B cell (primary cell): ENCODE results near the gene PARD3B. TPM values are rescaled to one million over a fixed set of nuclear protein-coding genes. Genes with fewer than 3 reads are reported as not detected.

Experiments used
- ATAC-seq: fragments of 200-7000 bp; cut with Tn5 transposase; one replicate; pipeline ENCODE4 v1.10.0; 2021; ENCODE audit warnings: low read depth, mild to moderate bottlenecking, moderate number of reproducible peaks, moderate library complexity
- CTCF ChIA-PET: fragments of 350-600 bp; sonication (Branson Sonifier 250); formaldehyde crosslinking; loops from one replicate; lab custom pipeline; 2021; ENCODE audit warnings: antibody characterized with exemption, inconsistent platforms; lab: Charles Lee
- POLR2A ChIA-PET: fragments of 350-600 bp; sonication (Branson Sonifier 250); formaldehyde crosslinking; loops from one replicate; lab custom pipeline; 2021; ENCODE audit warnings: antibody characterized with exemption; lab: Charles Lee
- DNase-seq: peaks from one replicate; pipeline ENCODE4 v3.0.0; 2013
- H2AFZ ChIP-seq: 2 replicates; pipeline ENCODE4 v1.6.1; 2012; ENCODE audit warnings: mild to moderate bottlenecking, low read depth, low read length; ENCODE audit not compliant: insufficient read depth, poor library complexity, severe bottlenecking
- H3K27ac ChIP-seq, 2 donors: 1 replicate in 1 of 2; 2 replicates in 1 of 2; pipeline ENCODE4 v1.5.1; 2012 to 2013; ENCODE audit warnings: low read length in 2 of 2, mild to moderate bottlenecking in 2 of 2, moderate library complexity in 1 of 2
- H3K27me3 ChIP-seq, 4 experiments: fragments of 200-600 bp in 1 of 4; sonication (generic) in 1 of 4; replicated peaks in 1 of 4; 1 replicate in 2 of 4; 2 replicates in 2 of 4; pipeline versions ENCODE4 v1.6.1 to v1.7.0; 2013 to 2016; ENCODE audit warnings: low read length in 3 of 4, mild to moderate bottlenecking in 2 of 4, mixed read lengths in 1 of 4, moderate library complexity in 1 of 4; ENCODE audit not compliant: insufficient read depth in 4 of 4, control insufficient read depth in 3 of 4; ENCODE audit errors: control extremely low read depth in 1 of 4
- H3K36me3 ChIP-seq, 2 experiments: replicated peaks in 1 of 2; 1 replicate in 1 of 2; 2 replicates in 1 of 2; pipeline versions ENCODE4 v1.6.1 to v1.7.1; 2013; ENCODE audit warnings: low read length in 1 of 2; ENCODE audit not compliant: insufficient read depth in 2 of 2, control insufficient read depth in 1 of 2; ENCODE audit errors: control extremely low read depth in 1 of 2, extremely low read depth in 1 of 2
- H3K4me1 ChIP-seq, 2 donors: fragments of 200-600 bp in 1 of 2; sonication (generic) in 1 of 2; 1 replicate in 1 of 2; 2 replicates in 1 of 2; pipeline versions ENCODE4 v1.5.1 to v1.6.1; 2013 to 2017; ENCODE audit warnings: low read length in 2 of 2; ENCODE audit not compliant: control insufficient read depth in 2 of 2, insufficient read depth in 2 of 2
- H3K4me2 ChIP-seq: replicated peaks from 2 replicates; pipeline ENCODE3; 2012; ENCODE audit warnings: mild to moderate bottlenecking, low read depth, low read length; ENCODE audit not compliant: poor library complexity, severe bottlenecking
- H3K4me3 ChIP-seq, 5 experiments: fragments of 200-600 bp in 1 of 5; sonication (generic) in 1 of 5; 1 replicate in 3 of 5; 2 replicates in 2 of 5; pipeline versions ENCODE4 v1.5.1 to v1.7.0; 2011 to 2016; ENCODE audit warnings: low read length in 4 of 5, mild to moderate bottlenecking in 4 of 5, low read depth in 2 of 5, control low read depth in 1 of 5, moderate library complexity in 1 of 5; ENCODE audit not compliant: insufficient read depth in 1 of 5; ENCODE audit errors: control extremely low read depth in 1 of 5, extremely low read depth in 1 of 5
- H3K79me2 ChIP-seq: fragments of 200-600 bp; sonication (generic); one replicate; pipeline ENCODE4 v1.6.0; 2016; ENCODE audit warnings: low read length; ENCODE audit not compliant: control insufficient read depth, insufficient read depth
- H3K9ac ChIP-seq: fragments of 200-600 bp; sonication (generic); 2 replicates; pipeline ENCODE4 v1.6.1; 2017; ENCODE audit warnings: mild to moderate bottlenecking, low read length, moderate library complexity
- H3K9me3 ChIP-seq, 3 donors: one replicate each; pipeline versions ENCODE4 v1.6.1 to v1.7.1; 2013; ENCODE audit warnings: low read length in 2 of 3; ENCODE audit not compliant: control insufficient read depth in 2 of 3, insufficient read depth in 1 of 3; ENCODE audit errors: control extremely low read depth in 1 of 3
- H4K20me1 ChIP-seq: 2 replicates; pipeline ENCODE4 v1.6.0; 2012; ENCODE audit warnings: mild to moderate bottlenecking, low read length; ENCODE audit not compliant: insufficient read depth, control insufficient read depth, poor library complexity, severe bottlenecking
- H3K27ac Mint-ChIP-seq: one replicate; pipeline ENCODE4 v1.8.0; 2021; ENCODE audit warnings: mixed read lengths
- H3K27me3 Mint-ChIP-seq: one replicate; pipeline ENCODE4 v1.8.0; 2021; ENCODE audit warnings: mixed read lengths
- H3K4me1 Mint-ChIP-seq: one replicate; pipeline ENCODE4 v1.8.0; 2021; ENCODE audit warnings: mixed read lengths
- H3K4me3 Mint-ChIP-seq: one replicate; pipeline ENCODE4 v1.8.0; 2021; ENCODE audit warnings: mixed read lengths
- H3K9me3 Mint-ChIP-seq: one replicate; pipeline ENCODE4 v1.8.0; 2022; ENCODE audit warnings: mixed read lengths; ENCODE audit not compliant: insufficient read depth
- EZH2 ChIP-seq: IDR thresholded peaks from 2 replicates; pipeline ENCODE4 v1.6.1; 2012; ENCODE audit warnings: borderline replicate concordance, low read depth, mild to moderate bottlenecking, moderate library complexity, low read length; ENCODE audit not compliant: insufficient read depth, poor library complexity, severe bottlenecking
- WGBS: methylation state at CpG from one replicate; pipeline ENCODE4 v1.1.5; 2013; ENCODE audit warnings: missing lambda C conversion rate; ENCODE audit not compliant: insufficient coverage; 5-methylcytosine and 5-hydroxymethylcytosine counted together
- intact Hi-C: fragments of 100-400 bp; cut with micrococcal nuclease; formaldehyde crosslinking; loops from one replicate; pipeline ENCODE4 v1.10.0; 2022
- polyA plus RNA-seq: library from polyadenylated mRNA; depleted of rRNA; stranded (reverse); fragments of >200 nt; gene quantifications from 2 replicates; pipeline ENCODE4 v1.2.3, GENCODE V29; 2012
- total RNA-seq, 2 donors: library from RNA; stranded (reverse); fragments of 120-200 nt in 1 of 2; gene quantifications; 1 replicate in 1 of 2; 2 replicates in 1 of 2; pipeline versions ENCODE4 v1.2.3 to v1.2.4, GENCODE V29; 2013 to 2022
- TF ChIP-seq, protein P1 (sequence below): fragments of 200-600 bp; IDR thresholded peaks from one replicate; pipeline ENCODE4 v1.8.0; 2022; ENCODE audit warnings: antibody characterized with exemption, mild to moderate bottlenecking

Gene PARD3B
- total and polyA plus RNA-seq, 2 donors (not counting 1 experiment from before 2014, with no cell fraction given): not detected

GRCh38 chr2:205161156-205161839, 616.0 kb downstream of the PARD3B start:
- H3K27ac ChIP-seq: no peak overlapping the region
- TF ChIP-seq, protein P1, sequence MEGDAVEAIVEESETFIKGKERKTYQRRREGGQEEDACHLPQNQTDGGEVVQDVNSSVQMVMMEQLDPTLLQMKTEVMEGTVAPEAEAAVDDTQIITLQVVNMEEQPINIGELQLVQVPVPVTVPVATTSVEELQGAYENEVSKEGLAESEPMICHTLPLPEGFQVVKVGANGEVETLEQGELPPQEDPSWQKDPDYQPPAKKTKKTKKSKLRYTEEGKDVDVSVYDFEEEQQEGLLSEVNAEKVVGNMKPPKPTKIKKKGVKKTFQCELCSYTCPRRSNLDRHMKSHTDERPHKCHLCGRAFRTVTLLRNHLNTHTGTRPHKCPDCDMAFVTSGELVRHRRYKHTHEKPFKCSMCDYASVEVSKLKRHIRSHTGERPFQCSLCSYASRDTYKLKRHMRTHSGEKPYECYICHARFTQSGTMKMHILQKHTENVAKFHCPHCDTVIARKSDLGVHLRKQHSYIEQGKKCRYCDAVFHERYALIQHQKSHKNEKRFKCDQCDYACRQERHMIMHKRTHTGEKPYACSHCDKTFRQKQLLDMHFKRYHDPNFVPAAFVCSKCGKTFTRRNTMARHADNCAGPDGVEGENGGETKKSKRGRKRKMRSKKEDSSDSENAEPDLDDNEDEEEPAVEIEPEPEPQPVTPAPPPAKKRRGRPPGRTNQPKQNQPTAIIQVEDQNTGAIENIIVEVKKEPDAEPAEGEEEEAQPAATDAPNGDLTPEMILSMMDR: no peak
- no peak for TF ChIP-seq EZH2
- no peaks in the 10 kb centered on the region for H3K36me3 ChIP-seq
- H2AFZ ChIP-seq: no peak overlapping the region
- H3K27me3 ChIP-seq: no peaks in the 10 kb centered on the region
- H3K9ac ChIP-seq: no peak overlapping the region
- no peaks in the 10 kb centered on the region for H3K79me2 ChIP-seq
- ChIA-PET CTCF (no interaction called here), POLR2A (no interaction called here)
- Mint-ChIP-seq H3K27me3 (no peaks in the 10 kb centered on the region), H3K4me3 (no peak overlapping the region), H3K27ac (no peak overlapping the region), H3K4me1 (no peaks in the 10 kb centered on the region), H3K9me3 (no peaks in the 10 kb centered on the region)
- no peaks in the 10 kb centered on the region for H3K4me1 ChIP-seq
- no peaks in the 10 kb centered on the region for H3K9me3 ChIP-seq
- intact Hi-C loops: no loop called here
- no CpG with 5 or more reads among the region's 5 CpGs for WGBS
- H4K20me1 ChIP-seq: no peaks in the 10 kb centered on the region
- DNase-seq (no peak), ATAC-seq (no peak)
- H3K4me3 ChIP-seq: no peak overlapping the region
- no peak overlapping the region for H3K4me2 ChIP-seq

DNA sequence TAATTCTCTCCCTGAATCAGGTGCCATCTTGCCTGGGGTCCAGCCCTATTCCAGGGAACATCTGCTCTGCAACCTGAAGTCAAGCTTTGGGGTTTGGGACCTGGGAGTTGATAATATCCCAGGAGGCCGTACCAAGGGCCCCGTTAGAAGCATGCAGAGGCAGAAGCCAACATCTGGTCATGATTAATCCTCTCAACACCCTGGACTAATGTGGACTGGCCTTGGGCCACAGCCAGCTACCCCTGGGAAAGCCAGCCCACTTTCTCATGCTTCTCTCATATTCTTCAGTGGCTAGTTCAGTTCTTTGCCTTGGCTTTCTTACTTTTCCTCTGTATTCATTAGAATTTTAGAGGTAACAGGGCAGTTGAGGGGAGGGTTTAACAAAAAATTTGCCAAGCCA, 621.5 kb downstream of the PARD3B start:
- H4K20me1 ChIP-seq: no peaks in the 10 kb centered on the region
- Mint-ChIP-seq H3K4me1 (no peaks in the 10 kb centered on the region), H3K27ac (no peak overlapping the region), H3K27me3 (no peaks in the 10 kb centered on the region), H3K9me3 (no peaks in the 10 kb centered on the region), H3K4me3 (no peak overlapping the region)
- H3K27ac ChIP-seq: no peak overlapping the region
- H3K79me2 ChIP-seq: no peaks in the 10 kb centered on the region
- POLR2A ChIA-PET: no interaction called here
- TF ChIP-seq, protein P1: no peak
- no peak for TF ChIP-seq EZH2
- ATAC-seq (no peak), DNase-seq (no peak)
- WGBS: 95% methylated on average over 2 of the region's 2 CpGs
- no peak overlapping the region for H3K4me2 ChIP-seq
- H3K36me3 ChIP-seq: no peaks in the 10 kb centered on the region
- peaks cover 0 to 4% (median 0%) of the 10 kb centered on the region in 3 donors for H3K9me3 ChIP-seq
- H3K27me3 ChIP-seq: no peaks in the 10 kb centered on the region
- H3K9ac ChIP-seq: no peak overlapping the region
- H3K4me1 ChIP-seq: no peaks in the 10 kb centered on the region
- intact Hi-C loops: no loop called here
- CTCF ChIA-PET: no interaction called here
- H3K4me3 ChIP-seq: no peak overlapping the region
- H2AFZ ChIP-seq: no peak overlapping the region
